Medulla oblongata (tissue), 1 donor: Measurements from ENCODE around the gene DBH.
"Not testable (repeated sequence)": the region's sequence is repeated elsewhere in the genome, so short reads cannot be mapped to it uniquely, and the experiment has no call there.

Experiments used
- DNase-seq: peaks from one replicate; pipeline ENCODE4 v3.0.0-alpha.2; 2015; ENCODE audit errors: extremely low spot score

Gene DBH

DNA sequence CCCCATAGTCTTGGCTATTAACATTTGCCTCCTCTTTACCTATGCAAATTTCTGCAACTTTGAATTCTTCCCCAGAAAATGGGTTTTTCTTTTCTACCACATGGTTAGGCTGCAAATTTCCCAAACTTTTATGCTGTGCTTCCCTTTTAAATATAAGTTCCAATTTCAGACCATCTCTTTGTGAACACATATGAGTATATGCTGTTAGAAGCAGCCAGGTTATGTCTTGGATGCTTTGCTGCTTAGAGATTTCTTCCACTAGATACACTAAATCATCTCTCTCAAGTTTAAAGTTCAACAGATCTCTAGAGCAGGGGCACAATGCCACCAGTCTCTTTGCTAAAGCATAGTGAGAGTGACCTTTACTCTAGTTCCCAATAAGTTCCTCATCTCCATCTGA lies 10.2 kb upstream of the DBH start:
- not testable (repeated sequence) for DNase-seq

DNA sequence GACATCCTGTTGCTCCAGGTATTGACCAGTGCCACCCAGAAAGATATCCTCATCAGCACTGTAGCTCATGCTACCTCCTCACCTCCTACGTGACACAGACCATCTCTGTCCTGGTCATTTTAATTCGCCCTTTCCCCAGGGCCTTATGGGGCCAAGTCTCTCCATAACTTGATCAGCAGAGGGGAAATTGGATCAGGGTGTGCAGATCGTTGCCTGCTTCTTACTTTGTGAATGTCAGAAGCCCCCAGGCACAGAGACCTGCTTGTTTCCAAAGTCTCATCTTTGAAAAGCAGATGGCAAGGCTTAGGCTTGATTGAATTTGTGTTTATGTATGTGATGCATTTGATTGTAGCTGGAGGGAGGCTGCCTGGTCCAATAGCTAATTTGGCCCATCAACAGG lies 8.8 kb upstream of the DBH start:
- DNase-seq = no peak

DNA sequence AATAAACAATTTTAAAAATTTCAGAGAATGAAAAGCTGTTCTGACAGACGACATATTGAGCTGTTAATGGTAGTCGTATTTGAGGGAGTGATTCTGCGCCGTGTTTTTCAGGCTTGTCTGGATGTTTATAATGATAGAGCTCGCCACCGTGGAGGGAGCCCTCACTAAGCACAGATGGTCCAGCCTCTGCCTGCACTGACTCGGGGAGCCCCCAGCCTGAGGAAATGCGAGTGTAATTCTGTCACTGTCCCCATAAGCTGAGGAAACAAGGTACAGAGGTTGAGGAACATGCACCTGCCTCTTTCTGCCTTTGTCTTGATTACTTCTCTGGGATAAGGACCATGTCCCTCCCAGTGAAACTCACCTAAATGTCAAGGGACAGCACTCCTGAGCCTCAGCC lies 7.4 kb upstream of the DBH start:
- DNase-seq = no peak

DNA sequence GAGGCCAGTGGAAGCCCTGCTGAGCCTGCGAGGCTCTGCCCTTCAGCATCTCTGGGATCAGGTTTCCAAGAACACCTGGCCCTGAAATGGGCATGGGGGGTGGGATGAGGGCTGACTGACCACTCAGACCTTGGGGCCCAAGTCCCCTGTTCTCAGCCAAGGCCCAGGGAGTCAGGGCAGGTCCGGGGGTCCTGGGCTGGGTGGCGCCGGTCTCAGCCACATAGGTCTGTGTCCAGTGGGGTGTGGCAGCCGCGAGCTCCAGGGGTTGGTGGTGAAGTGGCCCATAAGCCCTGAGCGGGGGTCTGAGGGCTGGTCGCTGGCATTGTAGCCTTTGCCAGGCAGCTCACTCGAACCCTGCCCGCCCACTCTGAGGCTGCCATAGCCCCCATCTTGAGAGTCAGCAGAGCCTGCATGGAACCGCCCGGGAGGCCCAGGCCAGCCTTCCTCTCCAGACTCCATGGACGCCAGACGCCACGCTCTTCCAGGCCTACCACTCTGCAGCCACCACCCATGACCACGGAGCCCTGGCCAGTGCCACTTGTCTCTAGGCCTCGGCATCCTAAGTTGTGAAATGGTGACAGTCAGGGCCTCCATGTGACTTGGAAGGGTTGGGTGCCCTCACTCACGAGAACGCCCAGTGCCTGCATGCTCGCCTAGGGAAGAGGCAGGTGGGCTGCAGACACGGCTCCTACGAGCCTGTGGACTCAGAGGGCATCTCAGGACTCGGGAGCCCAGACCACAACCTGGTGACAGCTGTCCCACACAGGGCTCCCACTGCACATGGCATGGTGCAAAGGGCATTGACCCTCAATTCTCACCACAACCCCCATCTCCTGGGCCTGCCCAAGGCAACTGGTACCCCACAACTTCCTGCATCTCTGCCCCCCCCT lies 6.7 kb upstream of the DBH start:
- DNase-seq = no peak

DNA sequence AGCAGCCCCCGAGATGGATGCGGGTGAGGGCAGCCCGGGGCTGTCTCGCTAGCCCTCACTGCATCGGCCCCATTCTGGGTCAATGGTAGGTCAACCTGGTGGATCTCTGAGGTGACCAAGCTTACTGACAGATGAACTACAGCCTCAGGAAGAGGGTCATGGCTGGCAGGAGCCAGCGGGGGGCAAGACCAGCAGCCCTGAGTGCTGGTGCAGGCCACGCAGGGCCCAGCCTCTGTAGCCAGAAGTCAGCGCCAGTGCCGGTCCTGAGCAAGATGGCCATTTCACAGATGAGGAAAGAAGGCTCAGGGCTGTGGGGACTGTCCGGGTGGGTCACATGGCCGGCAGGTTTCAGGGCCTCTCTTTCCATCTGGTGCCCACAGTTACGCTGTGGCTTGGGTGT lies 5.1 kb upstream of the DBH start:
- DNase-seq = no peak

DNA sequence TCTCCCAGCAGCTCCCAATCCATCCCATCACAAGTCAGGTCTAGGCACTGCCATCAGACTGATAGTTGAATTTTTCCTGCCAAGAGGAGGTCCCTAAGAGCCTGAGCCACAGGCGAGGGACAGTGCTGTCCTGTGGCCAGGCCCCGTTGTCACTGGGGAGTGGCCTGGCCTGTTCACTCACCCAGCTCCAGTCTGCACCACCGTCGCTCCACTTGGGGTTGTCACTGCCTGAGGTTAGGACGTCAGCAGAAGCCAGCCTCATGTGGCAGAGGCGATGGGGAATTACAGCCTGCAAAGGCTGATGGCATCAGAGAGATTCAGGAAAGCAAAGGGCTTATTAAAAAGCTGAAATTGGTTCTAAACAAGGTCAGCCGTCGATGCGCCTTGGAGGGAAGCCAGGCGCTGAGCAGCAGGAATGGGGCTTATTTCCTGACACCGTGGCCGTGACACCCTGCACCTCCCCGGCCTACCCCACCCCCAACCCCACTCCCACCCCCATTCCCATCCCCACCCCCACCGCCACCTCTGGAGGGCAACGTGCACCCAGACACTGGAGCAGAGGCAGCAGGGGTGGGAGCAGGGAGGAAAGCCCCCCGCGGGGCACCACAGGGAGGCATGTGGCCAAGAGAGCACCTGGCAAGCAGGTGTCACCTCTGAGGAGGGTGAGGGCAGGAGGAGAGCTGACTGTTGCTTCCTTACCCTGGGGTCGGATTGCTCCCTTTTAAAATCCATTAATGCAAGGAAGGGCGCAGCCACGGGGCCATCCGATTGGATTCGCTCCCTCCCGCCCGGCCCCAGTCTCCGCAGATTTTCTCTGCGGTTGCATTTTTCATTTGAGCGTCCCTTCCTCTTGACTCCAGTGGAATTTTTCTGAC lies 3.1 kb upstream of the DBH start:
- no peak for DNase-seq

DNA sequence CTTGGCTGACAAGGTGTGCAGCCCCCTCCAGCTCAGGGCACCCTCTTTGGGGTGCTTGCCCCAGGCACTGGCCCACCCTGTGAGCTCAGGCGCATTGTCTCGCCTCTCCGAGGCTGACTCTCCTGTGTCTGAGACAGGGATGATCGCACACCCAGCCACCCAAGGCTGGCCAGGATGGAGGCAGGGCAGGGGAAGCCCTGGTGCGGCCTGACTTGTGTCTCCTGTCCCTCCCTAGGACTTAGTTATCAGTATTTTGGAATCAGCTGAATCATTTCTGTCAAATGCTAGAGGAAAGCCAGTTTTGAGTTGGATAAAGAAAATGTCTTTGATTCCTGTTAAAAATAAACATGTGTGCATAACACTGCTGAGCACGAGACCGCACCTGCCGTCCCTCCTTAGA lies 2.5 kb upstream of the DBH start:
- no peak for DNase-seq

DNA sequence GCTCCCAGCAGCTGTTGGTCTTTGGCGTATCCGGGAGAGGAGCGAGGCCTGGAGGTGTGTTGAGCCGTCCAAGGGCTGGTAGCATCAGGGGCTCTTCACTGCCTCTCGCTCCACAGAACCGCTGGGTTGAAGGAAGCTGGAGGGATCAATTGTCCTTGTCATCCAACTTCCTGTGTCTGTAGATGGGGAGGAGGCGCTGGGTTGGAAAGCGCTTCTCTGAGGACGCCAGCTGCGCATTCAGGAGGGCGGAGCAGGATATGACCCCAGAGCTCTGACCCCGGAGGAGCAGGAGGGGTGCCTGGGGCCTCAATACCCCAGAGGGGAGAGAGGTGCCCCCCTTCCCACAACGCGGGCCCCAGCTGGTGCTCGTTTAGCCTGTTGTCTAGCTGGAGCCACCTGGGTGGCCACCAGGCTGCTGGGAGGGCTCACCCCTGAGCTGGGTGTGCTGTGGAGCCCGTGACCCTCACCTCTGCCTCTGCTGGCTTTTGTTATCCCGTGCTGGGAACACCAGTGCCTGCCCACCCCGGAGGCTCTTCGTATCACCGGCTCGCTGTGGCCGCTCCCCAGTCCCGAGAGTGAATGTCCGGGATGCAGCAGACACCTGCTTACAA lies 2.0 kb upstream of the DBH start:
- no peak for DNase-seq

DNA sequence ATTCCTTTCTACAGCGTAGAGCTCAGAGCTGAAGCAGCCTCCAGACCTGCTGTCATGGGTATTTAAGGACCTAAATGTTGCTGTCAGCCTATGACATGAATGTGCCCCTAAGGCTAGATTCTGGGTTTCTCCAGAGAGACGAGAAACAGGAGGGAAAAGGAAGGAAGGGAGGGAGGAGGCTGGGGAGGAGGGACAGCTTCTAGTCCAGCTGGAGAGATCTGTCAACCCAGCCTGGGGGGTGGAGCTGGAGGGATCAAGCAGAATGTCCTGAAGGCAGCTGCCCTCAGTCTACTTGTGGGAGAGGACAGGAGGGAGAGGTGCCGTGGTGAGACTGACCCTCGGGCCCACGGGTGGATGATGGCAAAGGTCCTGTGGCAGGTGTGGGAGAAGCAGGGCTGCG lies 1.1 kb upstream of the DBH start:
- DNase-seq = no peak

DNA sequence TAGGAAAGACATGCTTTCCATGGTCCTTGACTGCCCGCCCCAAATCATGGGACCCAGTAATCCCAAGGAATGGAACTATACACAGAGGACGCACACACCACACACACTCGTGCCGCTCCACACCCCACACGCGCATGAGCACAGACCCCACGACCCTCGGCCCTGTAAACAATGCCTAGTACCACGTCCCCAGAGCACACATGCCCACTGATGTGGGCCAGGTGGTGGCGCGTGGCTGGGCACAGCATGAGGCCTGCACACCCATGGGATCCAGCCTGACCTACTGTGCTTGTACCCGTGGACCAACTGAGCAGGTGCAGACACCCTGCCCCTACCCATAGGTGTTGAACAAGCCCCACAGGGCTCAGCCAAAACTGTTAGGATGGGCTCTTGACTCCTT lies 739 bp downstream of the DBH start:
- no peak for DNase-seq

DNA sequence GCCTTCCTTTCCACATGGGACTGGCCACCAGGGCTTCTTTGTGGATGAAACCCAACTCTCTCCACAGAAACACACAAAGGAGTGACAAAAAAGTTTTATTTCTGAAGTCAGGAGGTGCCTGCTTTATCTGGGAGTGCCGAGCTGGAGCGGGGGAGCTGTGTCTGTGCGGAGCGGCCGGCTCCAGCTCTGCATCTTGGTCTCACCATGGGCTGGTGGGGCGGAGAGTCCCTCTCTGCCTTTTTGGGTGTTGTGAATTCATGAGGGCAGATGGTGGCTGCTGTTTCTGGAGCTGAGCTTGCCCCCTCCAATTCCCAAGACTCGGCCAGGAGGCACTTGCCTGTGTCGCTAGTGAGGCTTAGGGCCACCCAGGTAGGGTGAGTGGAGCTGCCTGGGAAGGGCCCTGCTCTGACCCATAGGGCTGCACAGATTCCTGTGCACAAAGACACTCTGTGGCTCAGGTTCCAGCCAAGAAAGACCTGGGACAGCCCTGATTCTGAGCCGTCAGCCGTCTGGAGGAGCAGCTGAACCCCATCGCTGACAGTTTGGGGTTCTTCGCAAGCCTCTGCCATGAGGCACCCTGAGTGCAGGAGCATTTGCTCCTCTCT lies 1.4 kb downstream of the DBH start:
- DNase-seq = no peak

DNA sequence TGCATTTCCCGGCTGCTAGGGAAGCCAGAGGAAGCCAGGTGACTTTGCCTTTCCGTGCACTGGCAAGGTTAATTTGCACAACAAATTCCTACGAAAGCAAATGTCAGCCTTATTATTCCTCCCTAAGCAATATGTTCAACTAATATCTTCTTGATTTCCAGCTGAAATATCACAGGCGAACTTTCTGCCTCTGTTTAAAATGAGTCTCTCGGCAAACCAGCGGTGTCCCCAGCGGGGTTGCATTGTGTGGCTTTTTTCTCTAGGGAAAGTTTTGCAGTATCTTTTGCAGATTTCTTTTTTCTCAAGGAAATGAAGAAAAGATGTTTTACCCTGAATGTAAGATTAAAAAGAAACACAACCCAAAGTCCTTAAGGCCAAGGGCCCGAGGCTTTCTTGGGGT lies 1.9 kb downstream of the DBH start:
- no peak for DNase-seq

DNA sequence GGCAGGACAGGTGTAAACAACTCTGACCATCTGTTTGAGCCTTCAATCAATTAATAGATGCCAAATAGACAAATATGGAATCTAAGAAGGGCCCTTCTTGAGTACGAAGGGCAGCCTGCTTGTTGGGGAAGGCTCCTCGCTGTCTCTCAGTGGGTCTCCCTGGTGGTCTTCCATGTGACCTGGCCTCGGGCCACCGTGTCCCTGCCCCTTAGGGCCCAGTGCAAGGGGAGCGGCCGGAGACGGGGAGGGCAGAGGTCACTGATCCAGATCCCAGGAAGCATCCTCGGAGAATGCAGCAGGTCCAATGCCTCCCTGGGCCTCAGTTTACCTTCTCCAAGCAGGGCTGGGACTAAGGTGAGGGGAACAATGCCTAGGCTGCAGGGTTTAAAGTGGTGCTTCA lies 2.5 kb downstream of the DBH start:
- no peak for DNase-seq

DNA sequence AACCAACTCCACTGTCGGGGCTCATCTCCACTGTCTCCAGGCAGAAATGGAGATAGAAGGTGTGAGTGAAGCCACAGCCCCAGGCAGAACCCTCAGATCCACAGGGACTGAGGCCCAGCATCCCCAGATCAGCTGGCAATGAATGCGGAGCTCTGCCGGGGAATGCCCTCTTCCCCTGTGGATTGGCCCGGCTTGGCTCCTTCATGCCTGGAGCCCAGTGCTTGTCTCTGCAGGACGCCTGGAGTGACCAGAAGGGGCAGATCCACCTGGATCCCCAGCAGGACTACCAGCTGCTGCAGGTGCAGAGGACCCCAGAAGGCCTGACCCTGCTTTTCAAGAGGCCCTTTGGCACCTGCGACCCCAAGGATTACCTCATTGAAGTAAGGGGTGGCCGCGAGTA lies 3.5 kb downstream of the DBH start:
- no peak for DNase-seq

DNA sequence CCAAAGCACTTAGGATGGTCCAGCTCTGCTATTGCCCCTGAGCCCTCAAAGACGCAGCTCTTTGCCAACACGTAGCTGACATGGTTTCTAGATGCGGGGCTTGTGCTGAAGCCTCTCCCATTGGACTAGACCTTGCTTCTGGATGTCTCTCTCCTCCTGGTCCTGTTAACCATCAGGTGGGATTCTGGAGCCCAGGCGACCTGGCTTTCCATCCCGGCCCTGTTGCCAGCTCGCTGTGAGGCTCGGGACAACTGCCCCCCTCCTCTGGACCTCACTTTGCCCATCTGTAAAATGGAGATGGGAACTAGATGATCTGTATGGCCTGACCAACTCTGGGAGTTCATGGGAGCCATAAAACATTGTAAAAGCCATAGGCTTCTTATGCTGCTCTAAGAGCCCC lies 4.0 kb downstream of the DBH start:
- DNase-seq = no peak

DNA sequence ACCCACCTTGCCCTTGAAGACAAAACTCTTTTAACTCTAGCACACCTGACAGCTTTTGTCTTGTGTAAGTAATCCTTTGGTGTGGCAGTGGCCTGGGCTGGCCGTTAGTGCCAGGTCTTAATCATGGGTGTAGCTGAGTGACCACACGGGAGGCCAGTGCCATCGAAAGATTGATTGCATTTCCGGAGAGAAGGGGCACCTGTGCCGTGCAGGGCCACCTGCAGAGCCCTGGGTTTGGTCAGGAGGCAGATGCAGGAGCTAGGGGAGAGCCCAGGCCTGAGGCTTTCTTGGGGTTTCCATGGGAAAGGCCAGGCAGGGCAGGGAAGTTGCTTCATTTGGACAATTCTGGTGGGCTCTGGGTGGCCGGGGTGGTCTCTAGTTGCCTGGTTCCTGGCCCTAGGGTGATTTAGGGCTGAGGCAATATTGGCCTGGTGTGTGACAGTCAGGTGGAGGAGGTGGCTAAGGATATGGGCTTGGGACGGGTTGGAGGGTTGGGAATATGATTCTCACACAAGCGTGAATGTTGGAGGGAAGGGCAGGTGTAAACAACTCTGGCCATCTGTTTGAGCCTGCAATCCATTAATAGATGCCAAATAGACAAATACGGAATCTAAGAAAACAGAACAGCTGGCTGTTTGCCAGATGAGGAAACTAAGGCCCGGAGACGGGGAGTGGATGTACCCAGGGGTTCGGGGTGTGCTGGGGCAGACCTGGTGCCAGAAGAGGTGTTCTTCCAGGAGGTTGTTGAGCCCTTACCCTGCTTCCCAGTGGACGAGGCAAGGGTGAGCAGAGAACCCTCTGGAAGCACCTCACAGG lies 4.6 kb downstream of the DBH start:
- DNase-seq = no peak

DNA sequence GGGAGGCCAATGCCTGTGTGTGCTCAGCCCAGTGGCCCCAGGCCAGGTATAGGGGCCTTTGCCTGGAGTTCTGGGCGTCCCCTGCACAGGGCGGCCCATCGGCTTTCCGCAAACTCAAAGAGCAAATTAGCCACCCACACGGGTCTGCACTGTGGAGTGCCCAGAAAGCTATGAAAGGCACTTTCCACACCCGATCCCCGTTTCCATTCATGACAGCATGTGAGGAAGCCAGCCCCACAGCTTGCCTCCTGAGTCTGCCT lies 5.2 kb downstream of the DBH start:
- DNase-seq = no peak

DNA sequence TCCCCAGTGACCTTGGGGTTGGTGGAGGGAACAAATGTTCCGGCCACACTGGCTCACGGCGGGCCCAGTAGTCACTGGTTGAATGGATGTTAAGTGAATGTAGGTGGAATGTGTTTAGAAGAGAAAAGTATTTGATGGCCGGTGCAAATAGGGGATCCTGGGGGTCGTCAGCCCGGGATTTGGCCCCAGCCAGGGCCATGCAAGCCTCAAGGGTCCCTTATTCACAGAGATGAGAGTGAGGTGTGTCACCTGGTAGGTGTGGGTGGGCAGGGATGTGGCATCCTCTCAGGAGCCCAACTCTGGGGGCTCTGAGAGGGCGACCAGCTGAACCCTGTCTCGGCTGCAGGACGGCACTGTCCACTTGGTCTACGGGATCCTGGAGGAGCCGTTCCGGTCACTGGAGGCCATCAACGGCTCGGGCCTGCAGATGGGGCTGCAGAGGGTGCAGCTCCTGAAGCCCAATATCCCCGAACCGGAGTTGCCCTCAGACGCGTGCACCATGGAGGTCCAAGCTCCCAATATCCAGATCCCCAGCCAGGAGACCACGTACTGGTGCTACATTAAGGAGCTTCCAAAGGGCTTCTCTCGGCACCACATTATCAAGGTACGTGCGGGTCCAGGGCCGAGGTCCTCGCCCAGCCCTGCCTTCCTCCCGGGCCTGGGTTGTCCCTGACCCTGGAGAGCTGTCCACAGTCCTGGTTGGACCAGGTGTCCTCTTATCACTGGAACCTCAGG lies 5.9 kb downstream of the DBH start:
- no peak for DNase-seq

DNA sequence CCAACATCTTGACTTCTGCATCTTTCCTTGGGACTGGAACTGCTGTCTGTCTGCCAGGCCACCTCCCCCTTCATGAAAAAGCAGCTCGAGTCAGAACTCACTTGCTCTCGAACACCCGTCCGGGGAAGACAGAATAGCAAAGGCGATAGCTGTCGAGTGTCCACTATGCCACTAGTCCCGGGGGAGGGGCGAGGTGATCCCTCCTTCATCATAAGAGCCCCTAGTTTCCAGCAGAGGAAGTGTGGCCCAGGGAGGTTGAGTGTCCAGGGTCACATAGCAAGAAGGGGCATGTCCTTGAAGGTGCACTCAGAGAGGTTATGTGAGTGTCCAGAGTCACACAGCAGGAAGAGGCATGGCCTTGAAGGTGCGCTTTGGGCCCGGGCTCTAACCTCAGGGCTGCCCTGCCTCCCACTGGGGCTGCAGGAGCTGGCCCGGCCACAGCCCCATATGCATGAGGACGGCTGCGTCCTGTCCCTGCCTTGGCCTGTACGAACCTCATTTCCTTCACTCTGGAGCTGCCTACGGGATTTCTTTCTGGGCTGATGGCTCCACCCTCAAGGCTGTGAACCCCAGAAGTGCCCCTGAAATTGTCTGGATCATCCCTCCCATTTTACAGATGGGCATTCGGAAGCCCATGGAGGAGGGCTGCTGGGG lies 6.7 kb downstream of the DBH start:
- no peak for DNase-seq

DNA sequence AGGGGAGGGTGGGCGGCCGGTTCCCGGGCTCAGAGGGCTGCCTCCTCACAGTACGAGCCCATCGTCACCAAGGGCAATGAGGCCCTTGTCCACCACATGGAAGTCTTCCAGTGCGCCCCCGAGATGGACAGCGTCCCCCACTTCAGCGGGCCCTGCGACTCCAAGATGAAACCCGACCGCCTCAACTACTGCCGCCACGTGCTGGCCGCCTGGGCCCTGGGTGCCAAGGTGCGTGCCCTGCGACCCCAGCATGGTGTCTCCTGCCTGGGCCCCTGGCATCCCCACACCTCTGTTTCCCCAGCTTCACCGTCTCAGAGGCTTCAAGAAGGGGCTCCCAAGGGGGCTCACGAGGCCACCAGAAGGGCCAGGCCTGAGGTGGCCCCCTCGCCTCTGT lies 7.2 kb downstream of the DBH start:
- DNase-seq = no peak
